HCT116 (cell line): ENCODE results near the gene DNHD1. TPM values are rescaled to one million over a fixed set of nuclear protein-coding genes. Genes with fewer than 3 reads are reported as not detected.

Source experiments
- ATAC-seq: fragments of 200-7000 bp; cut with Tn5 transposase; 2 replicates; pipeline ENCODE4 v1.9.1; 2020; ENCODE audit warnings: mild to moderate bottlenecking, moderate library complexity
- BruUV-seq: library from RNA; stranded (reverse); fragments of 400-500 nt; replicated peaks from 2 replicates; lab custom pipeline; 2021; lab: Mats Ljungman, UMichigan
- CTCF ChIA-PET: fragments of 300-600 bp; sonication (Branson Sonifier 250); formaldehyde crosslinking; loops from one replicate; lab custom pipeline; 2021; ENCODE audit warnings: antibody characterized with exemption; lab: Charles Lee
- POLR2A ChIA-PET: fragments of 300-600, 350-600 bp; sonication (Branson Sonifier 250); formaldehyde crosslinking; loops from one replicate; lab custom pipeline; 2021; ENCODE audit warnings: antibody characterized with exemption; lab: Charles Lee
- RAD21 ChIA-PET, 2 experiments: fragments of 300-600 bp; sonication (Branson Sonifier 250); formaldehyde crosslinking; loops; one replicate each; lab custom pipeline; 2023; ENCODE audit warnings: low total read pairs in 2 of 2; ENCODE audit not compliant: uncharacterized antibody in 2 of 2, unreplicated experiment in 2 of 2, low non-redundant PET in 1 of 2; lab: Charles Lee
- DNase-seq: peaks from one replicate; pipeline ENCODE4 v3.0.0-alpha.2; 2010; ENCODE audit warnings: low read depth, low spot score
- H2AFZ ChIP-seq: fragments of 200-600 bp; shearing (Covaris generic), sonication (generic); 2 replicates; pipeline ENCODE4 v1.6.1; 2017; ENCODE audit warnings: low read depth, mixed run types, mixed read lengths, antibody characterized with exemption, low read length; ENCODE audit not compliant: poor library complexity, severe bottlenecking
- H3K27ac ChIP-seq: 2 replicates; pipeline ENCODE4 v1.5.1; 2012; ENCODE audit warnings: low read depth, low read length
- H3K27me3 ChIP-seq: fragments of 200-600 bp; sonication (generic); 2 replicates; pipeline ENCODE4 v1.6.1; 2016; ENCODE audit warnings: mixed run types, low read length, mixed read lengths; ENCODE audit not compliant: insufficient read depth
- H3K36me3 ChIP-seq, 2 experiments: fragments of 200-500 bp in 1 of 2; fragments of 200-600 bp in 1 of 2; sonication (Bioruptor generic) in 1 of 2; sonication (generic) in 1 of 2; 2 replicates each; pipeline versions ENCODE4 v1.5.1 to v1.6.1; 2014 to 2016; ENCODE audit warnings: low read length in 2 of 2, inconsistent platforms in 1 of 2, mixed read lengths in 1 of 2, mixed run types in 1 of 2; ENCODE audit not compliant: insufficient read depth in 2 of 2, control insufficient read depth in 1 of 2
- H3K4me1 ChIP-seq, 2 experiments: fragments of 200-600 bp in 1 of 2; sonication (generic) in 1 of 2; 2 replicates each; pipeline versions ENCODE4 v1.5.1 to v1.6.1; 2012 to 2017; ENCODE audit warnings: low read length in 2 of 2, inconsistent platforms in 1 of 2, mild to moderate bottlenecking in 1 of 2, mixed read lengths in 1 of 2, mixed run types in 1 of 2, moderate library complexity in 1 of 2; ENCODE audit not compliant: insufficient read depth in 2 of 2, control insufficient read depth in 1 of 2
- H3K4me2 ChIP-seq: fragments of 200-600 bp; sonication (generic); 2 replicates; pipeline ENCODE4 v1.6.1; 2017; ENCODE audit warnings: mixed run types, low read length, mixed read lengths
- H3K4me3 ChIP-seq, 2 experiments: fragments of 200-600 bp in 1 of 2; sonication (generic) in 1 of 2; replicated peaks in 1 of 2; 2 replicates each; pipeline ENCODE4 v1.5.1; 2011 to 2016; ENCODE audit warnings: low read length in 2 of 2, control low read depth in 1 of 2, low read depth in 1 of 2, mild to moderate bottlenecking in 1 of 2, mixed read lengths in 1 of 2, mixed run types in 1 of 2
- H3K79me2 ChIP-seq: fragments of 200-600 bp; sonication (generic); 2 replicates; pipeline ENCODE4 v1.6.1; 2017; ENCODE audit warnings: mild to moderate bottlenecking, mixed run types, low read length, moderate library complexity, mixed read lengths; ENCODE audit not compliant: insufficient read depth
- H3K9ac ChIP-seq: fragments of 200-600 bp; sonication (generic); 2 replicates; pipeline ENCODE4 v1.6.1; 2016; ENCODE audit warnings: low read length, mixed read lengths
- H3K9me2 ChIP-seq: fragments of 200-600 bp; sonication (generic), shearing (Covaris generic); 2 replicates; pipeline ENCODE4 v1.6.1; 2017; ENCODE audit warnings: mixed run types, mild to moderate bottlenecking, moderate library complexity; ENCODE audit not compliant: insufficient read depth
- H3K9me3 ChIP-seq, 2 experiments: fragments of 200-500 bp in 1 of 2; fragments of 200-600 bp in 1 of 2; sonication (Bioruptor generic) in 1 of 2; sonication (generic) in 1 of 2; 2 replicates each; pipeline ENCODE4 v1.6.1; 2014 to 2017; ENCODE audit warnings: low read length in 2 of 2, mixed read lengths in 2 of 2, inconsistent platforms in 1 of 2, low read depth in 1 of 2, mild to moderate bottlenecking in 1 of 2, mixed run types in 1 of 2, moderate library complexity in 1 of 2; ENCODE audit not compliant: control insufficient read depth in 1 of 2, insufficient read depth in 1 of 2
- H4K20me1 ChIP-seq: fragments of 200-600 bp; sonication (generic), shearing (Covaris generic); 2 replicates; pipeline ENCODE4 v1.6.1; 2017; ENCODE audit warnings: mixed run types, mild to moderate bottlenecking, moderate library complexity; ENCODE audit not compliant: insufficient read depth
- CBX3 ChIP-seq: IDR thresholded peaks from 2 replicates; pipeline ENCODE4 v1.6.1; 2012; ENCODE audit warnings: low read depth
- EGR1 ChIP-seq: IDR thresholded peaks from 2 replicates; pipeline ENCODE4 v1.6.1; 2012; ENCODE audit warnings: low read depth
- ELF1 ChIP-seq: IDR thresholded peaks from 2 replicates; pipeline ENCODE4 v1.6.1; 2012; ENCODE audit warnings: low read depth, borderline replicate concordance
- EZH2 ChIP-seq: fragments of 200-600 bp; sonication (generic); IDR thresholded peaks from 2 replicates; pipeline ENCODE4 v1.6.1; 2017; ENCODE audit warnings: antibody characterized with exemption, mixed run types
- EZH2phosphoT487 ChIP-seq: fragments of 200-600 bp; IDR thresholded peaks from 2 replicates; pipeline ENCODE4 v1.6.1; 2018; ENCODE audit warnings: antibody characterized with exemption, borderline replicate concordance
- JUND ChIP-seq: IDR thresholded peaks from 2 replicates; pipeline ENCODE4 v1.6.1; 2012
- SRF ChIP-seq: IDR thresholded peaks from 2 replicates; pipeline ENCODE4 v1.6.1; 2012; ENCODE audit warnings: low read depth
- YY1 ChIP-seq: IDR thresholded peaks from 2 replicates; pipeline ENCODE4 v1.6.1; 2011; ENCODE audit warnings: low read length, low read depth, moderate library complexity, mild to moderate bottlenecking; ENCODE audit not compliant: insufficient replicate concordance; ENCODE audit errors: extremely low read depth
- ZNF274 ChIP-seq: fragments of 200-500 bp; sonication (Bioruptor generic); IDR thresholded peaks from 2 replicates; pipeline ENCODE4 v1.6.1; 2014; ENCODE audit warnings: mild to moderate bottlenecking, low read depth, low read length, inconsistent platforms
- intact Hi-C: fragments of 100-400 bp; cut with micrococcal nuclease; formaldehyde crosslinking; loops from 2 replicates; pipeline ENCODE4 v1.10.0; 2022
- total RNA-seq: library from RNA; stranded (reverse); gene quantifications from one replicate; pipeline ENCODE4 v1.2.1, GENCODE V29; 2021; ENCODE audit not compliant: unreplicated experiment
- TF ChIP-seq, protein P1 (sequence below), 3 experiments: fragments of 200-600 bp in 1 of 3; sonication (generic) in 1 of 3; IDR thresholded peaks in 2 of 3; conservative IDR thresholded peaks in 1 of 3; 2 replicates each; pipeline ENCODE4 v1.5.1; 2012 to 2017; ENCODE audit warnings: low read depth in 2 of 3, low read length in 2 of 3, antibody characterized with exemption in 1 of 3, borderline replicate concordance in 1 of 3, control low read depth in 1 of 3, mild to moderate bottlenecking in 1 of 3, mixed read lengths in 1 of 3, mixed run types in 1 of 3, moderate library complexity in 1 of 3; ENCODE audit not compliant: insufficient read depth in 1 of 3
- TF ChIP-seq, protein P2 (sequence below): IDR thresholded peaks from 2 replicates; pipeline ENCODE4 v1.6.1; 2011; ENCODE audit warnings: mild to moderate bottlenecking, low read length, moderate library complexity; ENCODE audit not compliant: insufficient replicate concordance; ENCODE audit errors: extremely low read depth
- TF ChIP-seq, protein P3 (sequence below): IDR thresholded peaks from 2 replicates; pipeline ENCODE4 v1.6.1; 2012

The DNHD1 gene
- total RNA-seq, 1 experiment from 2014 or later = 8.0 TPM

DNA sequence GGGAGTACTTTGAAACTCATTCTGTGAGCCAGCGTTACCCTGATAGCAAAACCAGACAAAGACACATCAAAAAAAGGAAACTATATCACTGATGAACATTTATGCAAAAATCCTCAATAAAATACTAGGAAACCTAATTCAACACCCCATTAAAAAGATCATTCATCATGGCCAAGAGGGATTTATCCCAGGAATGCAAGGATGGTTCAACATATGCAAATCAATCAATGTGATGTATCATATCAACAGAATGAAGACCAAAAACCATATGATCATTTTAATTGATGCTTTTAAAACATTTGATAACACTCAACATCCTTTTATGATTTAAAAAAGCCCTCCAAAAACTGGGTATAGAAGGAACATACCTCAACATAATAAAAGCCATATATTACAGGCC is 86.5 kb downstream of the DNHD1 start:
- no peaks in the 10 kb centered on the region for H4K20me1 ChIP-seq
- no peaks in the 10 kb centered on the region for H3K36me3 ChIP-seq
- RAD21 ChIA-PET = no interaction called here
- no peak overlapping the region for H2AFZ ChIP-seq
- peaks cover 4 to 13% of the 10 kb centered on the region in 2 experiments; a peak in 1 of 4 replicates for H3K9me3 ChIP-seq
- no peaks in the 10 kb centered on the region for H3K27me3 ChIP-seq
- H3K9ac ChIP-seq = no peak overlapping the region
- H3K4me3 ChIP-seq = no peak overlapping the region
- H3K9me2 ChIP-seq = no peaks in the 10 kb centered on the region
- no peaks in the 10 kb centered on the region for H3K4me1 ChIP-seq
- no peak overlapping the region for H3K27ac ChIP-seq
- no TSS peak for BruUV-seq
- CTCF ChIA-PET = no interaction called here
- POLR2A ChIA-PET = no interaction called here
- intact Hi-C loops = no loop called here
- H3K79me2 ChIP-seq = peaks cover 9% of the 10 kb centered on the region; the same call in 1 of the 2 replicates
- TF ChIP-seq EZH2 (no peak), EGR1 (no peak), EZH2phosphoT487 (no peak), ELF1 (no peak), SRF (no peak), CBX3 (no peak), JUND (no peak), ZNF274 (no peak), YY1 (no peak)
- TF ChIP-seq, protein P1, sequence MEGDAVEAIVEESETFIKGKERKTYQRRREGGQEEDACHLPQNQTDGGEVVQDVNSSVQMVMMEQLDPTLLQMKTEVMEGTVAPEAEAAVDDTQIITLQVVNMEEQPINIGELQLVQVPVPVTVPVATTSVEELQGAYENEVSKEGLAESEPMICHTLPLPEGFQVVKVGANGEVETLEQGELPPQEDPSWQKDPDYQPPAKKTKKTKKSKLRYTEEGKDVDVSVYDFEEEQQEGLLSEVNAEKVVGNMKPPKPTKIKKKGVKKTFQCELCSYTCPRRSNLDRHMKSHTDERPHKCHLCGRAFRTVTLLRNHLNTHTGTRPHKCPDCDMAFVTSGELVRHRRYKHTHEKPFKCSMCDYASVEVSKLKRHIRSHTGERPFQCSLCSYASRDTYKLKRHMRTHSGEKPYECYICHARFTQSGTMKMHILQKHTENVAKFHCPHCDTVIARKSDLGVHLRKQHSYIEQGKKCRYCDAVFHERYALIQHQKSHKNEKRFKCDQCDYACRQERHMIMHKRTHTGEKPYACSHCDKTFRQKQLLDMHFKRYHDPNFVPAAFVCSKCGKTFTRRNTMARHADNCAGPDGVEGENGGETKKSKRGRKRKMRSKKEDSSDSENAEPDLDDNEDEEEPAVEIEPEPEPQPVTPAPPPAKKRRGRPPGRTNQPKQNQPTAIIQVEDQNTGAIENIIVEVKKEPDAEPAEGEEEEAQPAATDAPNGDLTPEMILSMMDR (IDR thresholded peaks at IDR 0.05 in 2 of 3, conservative IDR thresholded peaks at IDR 0.05 in 1 of 3; ENCODE audit: borderline replicate concordance in 1 of 3, insufficient read depth in 1 of 3, low read depth in 2 of 3, low read length in 2 of 3) = no peak
- TF ChIP-seq, protein P2, sequence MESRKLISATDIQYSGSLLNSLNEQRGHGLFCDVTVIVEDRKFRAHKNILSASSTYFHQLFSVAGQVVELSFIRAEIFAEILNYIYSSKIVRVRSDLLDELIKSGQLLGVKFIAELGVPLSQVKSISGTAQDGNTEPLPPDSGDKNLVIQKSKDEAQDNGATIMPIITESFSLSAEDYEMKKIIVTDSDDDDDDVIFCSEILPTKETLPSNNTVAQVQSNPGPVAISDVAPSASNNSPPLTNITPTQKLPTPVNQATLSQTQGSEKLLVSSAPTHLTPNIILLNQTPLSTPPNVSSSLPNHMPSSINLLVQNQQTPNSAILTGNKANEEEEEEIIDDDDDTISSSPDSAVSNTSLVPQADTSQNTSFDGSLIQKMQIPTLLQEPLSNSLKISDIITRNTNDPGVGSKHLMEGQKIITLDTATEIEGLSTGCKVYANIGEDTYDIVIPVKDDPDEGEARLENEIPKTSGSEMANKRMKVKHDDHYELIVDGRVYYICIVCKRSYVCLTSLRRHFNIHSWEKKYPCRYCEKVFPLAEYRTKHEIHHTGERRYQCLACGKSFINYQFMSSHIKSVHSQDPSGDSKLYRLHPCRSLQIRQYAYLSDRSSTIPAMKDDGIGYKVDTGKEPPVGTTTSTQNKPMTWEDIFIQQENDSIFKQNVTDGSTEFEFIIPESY = no peak
- TF ChIP-seq, protein P3, sequence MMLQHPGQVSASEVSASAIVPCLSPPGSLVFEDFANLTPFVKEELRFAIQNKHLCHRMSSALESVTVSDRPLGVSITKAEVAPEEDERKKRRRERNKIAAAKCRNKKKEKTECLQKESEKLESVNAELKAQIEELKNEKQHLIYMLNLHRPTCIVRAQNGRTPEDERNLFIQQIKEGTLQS = no peak
- no peak for DNase-seq
- no peak overlapping the region for H3K4me2 ChIP-seq
- ATAC-seq = no peak
